Gastroesophageal sphincter (tissue), 3 donors: ENCODE results near the gene CHRM1.
"Not testable (repeated sequence)": the region's sequence is repeated elsewhere in the genome, so short reads cannot be mapped to it uniquely, and the experiment has no call there.

Source experiments
- CTCF ChIP-seq, 4 experiments: fragments of 200-600 bp in 2 of 4; fragments of 450-650 bp in 2 of 4; sonication (generic) in 1 of 4; IDR thresholded peaks; one replicate each; pipeline ENCODE4 v1.5.1; 2017 to 2019; ENCODE audit warnings: antibody characterized with exemption in 4 of 4, mild to moderate bottlenecking in 2 of 4, moderate library complexity in 2 of 4
- EP300 ChIP-seq: sonication (generic); formaldehyde crosslinking; IDR thresholded peaks from one replicate; pipeline ENCODE4 v1.6.1; 2017; ENCODE audit warnings: antibody characterized with exemption, mild to moderate bottlenecking
- POLR2A ChIP-seq, 2 donors: fragments of 450-650 bp; IDR thresholded peaks; one replicate each; pipeline ENCODE4 v1.6.1; 2017; ENCODE audit warnings: antibody characterized with exemption in 2 of 2, mild to moderate bottlenecking in 2 of 2, moderate library complexity in 1 of 2
- POLR2AphosphoS5 ChIP-seq: sonication (generic); formaldehyde crosslinking; IDR thresholded peaks from one replicate; pipeline ENCODE4 v1.6.1; 2017; ENCODE audit warnings: antibody characterized with exemption

DNA sequence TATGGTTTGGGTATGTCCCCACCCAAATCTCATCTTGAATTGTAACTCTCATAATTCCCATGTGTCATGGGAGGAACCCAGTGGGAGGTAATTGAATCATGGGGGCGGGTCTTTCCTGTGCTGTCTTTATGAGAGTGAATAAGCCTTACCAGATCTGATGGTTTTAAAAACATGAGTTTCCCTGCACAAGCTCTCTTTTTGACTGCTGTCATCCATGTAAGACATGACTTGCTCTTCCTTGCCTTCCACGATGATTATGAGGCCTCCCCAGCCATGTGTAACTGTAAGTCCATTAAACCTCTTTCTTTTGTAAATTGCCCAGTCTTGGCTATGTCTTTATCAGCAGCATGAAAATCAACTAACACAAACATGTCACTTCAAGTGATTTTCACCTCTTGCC is 16.4 kb upstream of the CHRM1 start:
- TF ChIP-seq POLR2A (IDR thresholded peaks at IDR 0.05); CTCF (IDR thresholded peaks at IDR 0.05); POLR2AphosphoS5; EP300: not testable (repeated sequence)
